ENCODE data around the gene SGMS1.
"Not testable (repeated sequence)": the region's sequence is repeated elsewhere in the genome, so short reads cannot be mapped to it uniquely, and the experiment has no call there.

SGMS1 gene

DNA sequence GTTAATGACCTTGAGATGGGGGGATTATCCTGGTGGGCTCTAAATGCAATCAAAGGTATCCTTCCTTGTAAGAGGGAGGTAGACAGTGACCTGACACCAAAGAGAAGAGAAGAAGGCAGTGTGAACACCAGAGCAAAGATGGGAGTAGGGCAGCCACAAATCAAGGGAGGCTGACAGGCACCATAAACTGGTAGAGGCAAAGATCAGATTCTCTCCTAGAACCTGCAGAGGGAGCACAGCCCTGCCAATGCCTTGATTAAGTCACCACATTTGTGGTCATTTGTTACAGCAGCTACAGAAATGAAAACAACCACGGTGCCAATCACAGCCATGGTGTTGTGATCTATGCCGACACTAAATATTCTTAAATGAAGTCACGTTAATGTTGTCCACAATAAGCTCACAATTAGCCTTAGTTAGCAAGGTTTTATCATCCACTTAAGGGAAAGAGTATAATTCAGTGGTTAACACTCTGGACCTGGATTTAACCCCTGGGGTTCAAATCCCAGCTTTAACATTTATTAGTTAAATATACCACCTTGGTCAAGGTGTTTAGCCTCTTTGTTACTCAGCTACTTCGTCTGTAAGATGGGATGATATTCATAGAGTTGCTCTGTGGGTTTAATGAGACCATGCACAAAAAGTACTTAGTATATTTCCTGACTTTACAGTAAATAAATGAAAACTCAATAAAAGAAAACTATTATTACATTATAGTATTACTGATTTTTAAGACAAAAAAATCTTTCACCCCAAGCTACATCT is 70.8 kb downstream of the SGMS1 start:
- DNase-seq: peak; percentile 35

DNA sequence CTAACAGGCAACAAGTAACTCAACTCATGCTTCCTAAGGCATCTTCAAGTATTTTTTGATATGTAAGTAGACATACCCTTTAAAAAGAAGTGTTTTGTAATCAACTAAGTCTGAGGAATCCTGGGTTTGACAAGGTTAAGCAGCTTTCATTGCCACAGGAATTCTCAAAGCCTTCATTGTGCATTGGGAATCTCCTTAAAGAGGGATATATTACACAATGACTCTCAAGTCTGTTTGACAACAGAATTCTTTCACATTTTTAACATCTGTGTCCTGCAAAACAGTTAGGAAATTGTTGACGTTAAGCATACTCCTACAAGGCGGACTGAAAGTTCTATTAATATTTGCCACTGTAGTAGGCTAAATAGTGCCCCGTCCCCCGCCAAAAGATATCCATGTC is 71.4 kb downstream of the SGMS1 start:
- DNase-seq: no peak

DNA sequence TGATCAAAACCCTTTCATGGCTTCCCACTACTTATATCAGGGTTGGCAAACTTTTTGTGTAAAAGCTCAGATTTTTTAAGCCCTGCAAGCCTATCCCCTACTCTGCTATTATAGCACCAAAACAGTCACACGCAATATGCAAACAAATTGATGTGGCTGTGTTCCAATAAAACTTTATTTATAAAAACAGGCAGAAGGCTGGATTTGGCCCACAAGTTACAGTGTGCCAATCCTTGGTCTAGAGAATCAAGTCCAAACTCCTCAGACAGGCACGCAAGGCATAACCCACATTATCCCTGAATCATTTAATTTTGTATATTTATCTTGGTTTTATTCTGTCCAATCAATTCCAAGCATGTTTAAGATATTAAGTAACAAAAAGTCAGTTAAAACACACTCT is 71.9 kb downstream of the SGMS1 start:
- no peak for DNase-seq

DNA sequence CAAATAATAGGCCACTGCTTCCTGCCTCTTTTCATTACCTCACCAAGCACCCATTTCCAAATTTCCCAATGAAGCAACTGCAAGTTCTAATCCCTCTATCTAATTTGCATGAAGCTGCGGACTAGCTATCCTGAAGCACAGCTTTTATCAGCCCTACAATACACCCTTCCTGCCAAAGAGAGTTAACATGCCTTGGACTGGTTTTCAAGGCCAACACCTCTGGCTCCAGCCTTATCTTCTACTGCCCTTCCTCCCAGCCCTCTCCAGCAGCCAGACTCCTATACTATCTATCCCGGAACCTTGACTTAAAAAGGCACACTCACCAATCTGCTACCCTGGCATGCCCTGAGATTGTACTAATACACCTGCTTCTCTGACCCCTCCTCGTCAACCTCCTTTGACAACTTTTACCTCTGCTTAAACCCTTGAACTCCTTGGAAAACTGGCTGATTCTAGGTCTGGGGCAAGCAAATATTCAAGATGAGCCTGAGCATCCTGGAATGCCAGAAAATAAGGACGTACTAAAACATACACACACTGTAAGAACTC is 73.4 kb downstream of the SGMS1 start:
- DNase-seq: no peak

DNA sequence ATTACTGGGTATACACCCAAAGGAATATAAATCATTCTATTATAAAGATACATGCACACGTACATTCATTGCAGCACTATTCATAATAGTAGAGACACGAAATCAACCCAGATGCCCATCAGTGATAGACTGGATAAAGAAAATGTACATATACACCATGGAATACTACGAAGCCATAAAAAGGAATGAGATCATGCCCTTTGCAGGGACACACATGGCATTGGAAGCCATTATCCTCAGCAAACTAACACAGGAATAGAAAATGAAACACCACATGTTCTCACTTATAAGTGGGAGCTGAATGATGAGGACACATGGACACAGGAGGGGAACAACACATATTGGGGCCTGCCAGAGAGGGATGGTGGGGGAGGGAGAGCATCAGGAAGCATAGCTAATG is 74.6 kb downstream of the SGMS1 start:
- DNase-seq: not testable (repeated sequence)

DNA sequence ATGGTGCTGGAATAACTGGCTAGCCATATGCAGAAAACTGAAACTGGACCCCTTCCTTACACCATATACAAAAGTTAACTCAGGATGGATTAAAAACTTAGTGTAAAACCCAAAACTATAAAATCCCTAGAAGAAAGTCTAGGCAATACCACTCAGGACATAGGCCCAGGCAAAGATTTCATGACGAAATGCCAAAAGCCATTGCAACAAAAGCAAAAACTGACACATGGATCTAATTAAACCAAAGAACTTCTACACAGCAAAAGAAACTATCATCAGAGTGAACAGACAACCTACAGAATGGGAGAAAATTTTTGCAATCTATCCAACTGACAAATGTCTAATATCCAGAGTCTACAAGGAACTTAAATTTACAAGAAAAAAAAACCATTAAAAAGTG is 75.3 kb downstream of the SGMS1 start:
- DNase-seq: not testable (repeated sequence)

DNA sequence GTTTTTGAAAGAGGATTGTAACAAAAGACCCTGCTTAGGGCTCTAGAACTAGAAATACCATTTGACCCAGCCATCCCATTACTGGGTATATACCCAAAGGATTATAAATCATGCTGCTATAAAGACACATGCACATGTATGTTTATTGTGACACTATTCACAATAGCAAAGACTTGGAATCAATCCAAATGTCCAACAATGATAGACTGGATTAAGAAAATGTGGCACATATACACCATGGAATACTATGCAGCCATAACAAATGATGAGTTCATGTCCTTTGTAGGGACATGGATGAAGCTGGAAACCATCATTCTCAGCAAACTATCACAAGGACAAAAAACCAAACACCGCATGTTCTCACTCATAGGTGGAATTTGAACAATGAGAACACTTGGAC is 77.5 kb downstream of the SGMS1 start:
- not testable (repeated sequence) for DNase-seq

DNA sequence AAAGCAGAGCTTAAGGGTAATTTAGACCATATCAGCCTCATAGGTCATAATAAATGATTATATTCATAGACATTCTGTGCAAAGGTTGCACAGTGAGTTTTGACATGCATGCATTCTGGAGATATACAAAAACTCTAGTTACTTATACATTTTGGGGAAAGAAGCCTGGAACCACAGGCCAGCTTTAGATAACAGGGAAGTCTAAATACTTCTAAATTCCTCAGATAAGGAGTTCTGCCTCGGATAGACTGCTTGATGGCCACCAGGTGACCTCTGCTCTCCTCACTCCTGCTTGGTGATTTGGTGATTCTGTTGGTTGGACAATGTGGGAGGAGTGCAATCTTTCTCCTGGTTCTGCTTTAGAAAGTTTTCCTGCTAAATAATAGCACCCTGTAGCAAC is 77.9 kb downstream of the SGMS1 start:
- DNase-seq: no peak

DNA sequence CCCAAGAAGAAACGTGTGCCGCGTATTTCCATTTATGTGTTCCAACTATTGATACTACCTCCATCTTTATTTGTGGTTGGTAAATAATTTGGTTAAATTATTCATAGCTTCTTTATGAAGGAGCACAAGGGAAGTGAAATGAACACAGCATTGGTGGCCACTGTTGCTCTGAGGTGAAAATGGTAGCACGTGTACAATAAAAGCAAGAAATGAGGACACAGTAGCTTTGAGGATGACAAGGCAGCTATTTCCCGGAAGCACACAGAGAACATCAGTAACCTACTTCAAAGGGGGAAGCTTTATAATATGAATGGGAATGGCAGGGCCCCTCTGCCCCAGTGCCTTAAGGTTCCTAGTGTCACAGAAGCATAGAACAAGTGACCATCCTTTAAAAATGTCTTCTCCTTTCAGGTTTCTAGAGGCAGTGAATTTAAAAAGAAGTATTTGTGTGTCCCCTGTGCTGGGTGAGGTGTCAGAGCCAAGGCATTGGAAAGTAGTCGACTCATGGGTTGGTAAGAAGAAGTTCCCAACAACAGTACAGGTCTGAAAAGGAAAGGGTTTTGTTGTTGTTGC is 78.8 kb downstream of the SGMS1 start:
- DNase-seq: no peak

DNA sequence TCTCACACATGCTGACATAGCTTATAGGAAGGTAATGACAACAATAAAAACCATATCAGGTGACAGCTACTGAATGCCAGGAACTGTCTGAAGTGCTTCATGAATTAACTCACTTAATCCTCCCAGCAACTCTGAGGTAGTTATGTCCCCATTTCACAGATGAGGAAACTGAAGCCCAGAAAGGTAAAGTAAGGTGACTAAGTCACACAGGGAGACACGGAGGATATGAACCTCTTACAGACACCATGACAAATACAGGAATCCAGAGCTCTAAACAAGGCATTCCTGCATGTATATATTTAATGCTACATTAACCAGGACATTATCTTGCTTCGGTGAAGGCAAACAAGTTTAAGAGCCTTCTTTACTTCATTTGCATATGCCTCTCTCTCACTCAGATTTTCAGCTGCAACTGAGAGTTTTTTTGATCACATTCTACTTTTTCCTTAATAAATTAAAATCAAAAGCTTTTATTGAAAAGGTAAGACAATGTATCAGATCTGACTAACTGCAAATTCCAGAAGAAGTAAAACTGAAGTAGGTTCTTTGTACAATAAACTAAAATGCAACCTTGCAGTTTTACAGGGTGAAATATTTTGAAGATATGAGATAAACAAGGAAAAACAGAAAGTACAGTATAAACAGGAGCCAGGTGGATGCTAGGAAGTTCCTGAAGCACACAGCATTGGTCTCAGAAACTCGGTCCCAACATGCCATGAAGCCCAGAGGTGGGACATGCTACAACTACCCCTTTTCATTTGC is 79.5 kb downstream of the SGMS1 start:
- no peak for DNase-seq

DNA sequence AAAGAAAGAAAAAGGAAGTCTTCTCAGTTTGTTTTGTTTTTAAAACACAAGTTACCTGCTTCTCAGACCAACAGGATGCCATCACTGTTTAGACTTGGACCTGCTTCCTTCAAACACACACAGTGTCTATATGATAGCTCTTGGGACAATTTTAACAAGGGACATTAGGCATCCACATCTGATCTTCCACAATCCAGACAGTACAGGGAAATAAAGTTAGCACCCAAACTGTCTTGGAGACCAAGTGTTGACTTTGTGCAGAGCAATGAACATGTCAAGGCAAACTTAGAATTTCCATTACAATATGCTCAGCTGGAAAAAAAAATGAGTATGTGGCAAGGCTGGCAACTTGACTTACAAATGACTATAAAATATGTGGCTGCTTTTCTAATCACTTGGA is 80.9 kb downstream of the SGMS1 start:
- DNase-seq: no peak

DNA sequence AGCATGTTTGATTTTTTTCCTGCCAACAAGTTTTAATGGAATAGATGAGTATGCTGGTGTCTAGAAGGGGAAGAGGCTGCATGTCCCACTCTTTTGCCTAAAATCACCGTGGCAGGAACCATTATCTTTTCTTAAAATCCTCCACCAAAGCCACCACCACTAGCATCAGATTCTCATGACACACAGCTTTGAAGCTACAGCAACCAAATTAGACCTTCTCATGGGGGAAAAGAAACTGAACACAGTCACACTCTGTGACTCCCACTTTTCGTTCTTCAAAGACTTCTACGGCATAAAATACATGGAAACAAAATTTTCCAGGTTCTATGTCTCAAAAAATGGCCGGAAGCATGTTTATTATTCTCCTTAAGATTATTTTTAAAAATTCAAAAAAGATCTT is 81.8 kb downstream of the SGMS1 start:
- no peak for DNase-seq

DNA sequence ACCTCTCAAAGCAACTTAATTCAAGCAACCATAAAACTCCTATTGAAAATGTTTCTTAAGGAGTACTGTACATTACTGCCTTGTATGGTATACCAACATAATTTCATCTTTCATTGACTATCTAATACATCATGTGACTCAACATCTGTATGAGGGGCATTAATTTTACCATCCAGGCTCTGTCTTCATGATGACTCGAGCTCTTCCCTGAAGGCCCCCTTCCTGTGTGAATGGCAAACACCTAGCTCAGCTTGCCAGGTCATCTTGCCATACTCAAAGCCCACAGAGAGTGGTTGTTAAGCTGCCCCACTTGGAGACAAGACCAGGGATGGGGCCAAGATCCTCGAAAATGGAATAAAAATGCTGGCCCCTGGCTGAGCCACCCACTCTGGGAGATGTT is 82.4 kb downstream of the SGMS1 start:
- no peak for DNase-seq

DNA sequence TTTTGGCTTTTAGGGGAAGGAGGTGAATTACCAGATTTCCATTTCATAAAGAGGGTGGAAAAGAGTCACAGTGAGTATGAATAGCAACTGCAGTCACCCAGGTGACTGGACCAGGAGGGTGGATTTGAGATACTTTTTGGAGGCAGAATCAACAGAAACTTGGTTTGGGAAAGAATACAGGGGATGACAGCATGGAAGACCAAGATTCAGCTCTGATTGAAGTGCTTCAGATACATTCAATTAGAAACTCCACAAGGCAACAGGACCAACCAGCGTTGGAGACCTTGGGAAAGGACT is 83.0 kb downstream of the SGMS1 start:
- DNase-seq: no peak

DNA sequence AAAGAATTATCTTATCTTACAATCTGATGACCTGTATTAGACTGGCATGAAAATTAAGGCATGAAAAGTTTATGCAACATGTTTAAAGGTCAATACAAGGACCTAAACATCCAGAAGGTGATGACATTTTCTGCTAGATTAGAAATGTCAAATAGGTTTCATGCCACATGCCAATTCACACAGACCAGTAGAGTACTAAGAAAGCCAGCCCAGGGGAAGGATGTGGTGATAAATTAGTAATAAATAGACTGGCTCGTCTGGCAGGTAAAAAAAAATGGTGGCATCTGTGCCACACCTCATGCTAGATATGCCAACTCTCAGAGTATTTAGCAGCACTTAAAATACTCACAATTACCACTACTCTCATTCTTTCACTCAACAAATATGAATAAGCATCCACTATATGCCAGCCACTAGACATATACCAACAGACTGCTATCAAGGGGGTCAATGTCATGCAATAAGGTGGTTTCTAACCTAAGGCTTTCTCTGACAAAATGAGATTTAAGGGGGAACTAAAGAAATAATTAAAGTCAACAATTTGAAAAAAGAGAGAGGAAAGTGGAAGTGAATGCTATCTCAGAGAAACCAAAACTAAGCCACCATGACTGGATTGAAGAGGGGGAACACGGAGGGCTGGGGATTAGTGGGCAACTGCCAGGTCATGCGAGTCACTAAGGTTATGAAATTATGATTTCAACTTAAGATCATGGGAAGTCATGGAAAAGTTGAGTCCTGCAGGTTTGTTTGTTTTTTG is 83.5 kb downstream of the SGMS1 start:
- peak; percentile 60 for DNase-seq

DNA sequence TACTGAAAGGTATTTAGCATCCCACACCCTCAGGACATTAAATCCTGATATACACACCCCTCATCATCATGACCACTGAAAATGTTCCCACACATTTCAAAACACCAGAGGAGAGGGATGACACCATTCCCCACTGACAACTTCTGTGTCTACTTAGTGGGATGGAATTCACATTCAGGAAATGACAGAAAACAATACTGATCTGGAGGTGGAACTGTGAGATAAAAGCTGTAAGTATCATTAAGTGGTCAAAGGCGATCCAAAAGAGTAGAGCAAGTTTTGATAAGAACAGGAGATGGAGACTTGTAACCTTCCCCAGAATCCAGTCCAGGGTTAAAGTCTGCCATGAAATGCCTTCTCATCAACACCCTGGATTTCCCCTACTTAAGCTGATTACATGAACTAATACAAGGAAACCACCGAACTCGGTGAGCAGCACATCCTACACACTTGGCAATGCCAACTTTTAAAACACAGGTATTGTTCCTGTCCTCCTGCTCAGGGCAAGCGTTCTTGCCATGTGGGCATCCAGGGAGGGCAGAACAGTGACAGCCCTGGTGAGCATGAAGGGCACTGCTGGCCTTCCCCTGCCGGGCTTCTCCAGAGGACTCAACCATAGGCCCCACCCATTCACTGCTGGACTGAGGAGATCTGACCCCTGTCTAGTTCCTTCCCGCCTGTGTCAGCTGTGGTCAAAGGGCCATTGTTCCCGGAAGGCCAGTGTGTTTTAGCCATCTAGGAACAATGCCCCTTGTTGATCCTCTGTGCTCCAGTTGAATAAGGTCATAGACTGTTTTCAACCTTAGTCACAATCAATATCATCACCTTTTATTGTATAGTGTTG is 85.0 kb downstream of the SGMS1 start:
- peak; percentile 26 for DNase-seq

DNA sequence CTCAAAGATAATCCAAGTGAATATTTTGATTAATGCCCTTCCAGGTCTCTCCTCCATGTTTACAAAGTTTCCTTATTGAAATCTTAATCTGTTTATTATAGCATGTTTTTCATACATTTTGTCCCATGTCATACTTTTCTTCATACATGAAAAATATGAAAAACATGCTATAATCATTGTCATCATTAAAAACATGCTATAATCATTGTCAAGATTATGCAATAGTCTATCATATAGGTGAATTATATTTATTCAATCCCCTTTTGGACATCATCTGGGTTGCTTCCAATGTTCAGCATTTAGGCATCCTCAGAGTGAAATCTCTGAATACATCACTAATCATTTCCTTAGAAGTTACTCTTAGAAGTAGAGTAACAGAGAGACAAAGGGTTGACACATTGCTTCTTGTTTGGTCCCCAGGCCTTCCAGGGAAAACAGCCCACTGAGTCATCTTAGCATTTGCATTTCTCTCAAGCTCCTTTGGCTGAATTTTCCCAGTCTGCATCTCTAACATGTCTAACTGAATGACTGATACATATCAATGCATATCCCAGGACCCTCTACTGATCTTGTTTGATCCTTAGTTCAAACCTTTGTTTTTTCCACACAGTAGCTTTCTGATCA is 87.0 kb downstream of the SGMS1 start:
- DNase-seq: no peak

DNA sequence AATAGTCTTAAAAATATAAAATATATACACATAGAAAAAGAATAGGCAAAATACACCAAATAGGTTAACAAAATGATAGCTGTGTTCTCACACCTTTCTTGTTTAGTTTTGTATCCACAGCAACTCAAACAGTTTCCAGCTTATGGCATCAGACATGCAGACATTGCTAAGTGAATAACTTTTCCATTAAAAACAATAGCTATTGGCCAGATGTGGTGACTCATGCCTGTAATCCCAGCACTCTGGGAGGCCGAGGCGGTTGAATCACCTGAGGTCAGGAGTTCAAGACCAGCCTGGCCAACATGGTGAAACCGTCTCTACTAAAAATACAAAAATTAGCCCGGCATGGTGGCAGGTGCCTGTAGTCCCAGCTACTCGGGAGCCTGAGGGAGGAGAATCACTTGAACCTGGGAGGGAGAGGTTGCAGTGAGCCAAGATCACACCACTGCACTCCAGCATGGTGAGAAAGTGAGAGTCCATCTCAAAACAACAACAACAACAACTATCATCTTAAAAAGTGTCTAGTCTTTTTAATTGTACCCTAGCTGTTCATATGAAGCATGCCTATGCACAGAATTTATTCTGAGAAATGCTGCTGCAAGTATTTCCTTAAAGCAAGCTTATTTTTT is 88.9 kb downstream of the SGMS1 start:
- not testable (repeated sequence) for DNase-seq

DNA sequence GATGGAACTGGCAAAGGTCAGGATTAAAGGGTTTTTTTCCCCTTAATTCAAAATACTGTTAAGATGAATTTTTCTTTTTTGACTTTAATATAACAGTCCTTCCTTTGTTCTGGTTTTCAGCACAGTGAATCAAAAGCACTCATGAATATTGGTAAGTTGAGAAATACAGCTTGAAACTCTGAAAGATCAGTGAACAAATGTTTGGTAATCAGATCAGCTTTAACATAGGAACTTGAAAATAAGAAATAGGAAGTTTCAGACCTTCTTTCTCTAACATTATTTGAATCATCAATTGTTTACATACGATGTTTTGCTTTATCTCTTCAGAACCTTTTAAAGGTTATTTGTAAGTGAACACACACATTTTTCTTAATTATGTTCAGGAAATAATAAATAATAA is 90.5 kb downstream of the SGMS1 start:
- DNase-seq: no peak

DNA sequence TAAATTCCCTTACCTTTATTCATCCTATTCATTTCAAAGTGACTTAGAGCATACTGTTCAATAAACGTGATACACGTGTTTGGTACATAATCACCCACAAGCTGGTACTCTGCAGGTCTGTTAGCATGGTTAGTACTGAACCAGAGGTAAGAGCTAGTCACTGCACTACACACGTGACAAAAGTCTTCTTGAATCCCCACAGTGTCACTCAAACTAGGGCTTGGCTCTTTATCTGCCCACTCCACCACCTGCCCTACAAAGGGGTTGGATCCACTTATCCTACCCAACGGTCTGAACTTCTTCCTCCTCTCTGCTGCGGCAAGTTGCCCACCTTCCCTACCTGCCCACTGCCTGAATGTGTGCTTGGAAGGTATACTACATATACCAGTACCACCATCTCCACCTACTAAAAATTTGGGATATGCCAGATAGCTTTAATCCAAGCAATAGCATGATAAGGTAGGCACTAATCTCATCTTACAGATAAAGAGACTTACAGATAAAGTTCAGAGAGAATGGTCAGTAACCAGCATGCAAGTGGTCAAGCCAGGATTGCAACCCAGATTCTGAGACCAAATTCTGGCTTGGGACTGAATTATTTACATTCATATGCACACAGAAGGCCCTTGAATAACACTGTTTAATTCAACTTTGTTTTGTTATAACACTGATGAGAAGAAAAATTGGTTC is 92.2 kb downstream of the SGMS1 start:
- no peak for DNase-seq

DNA sequence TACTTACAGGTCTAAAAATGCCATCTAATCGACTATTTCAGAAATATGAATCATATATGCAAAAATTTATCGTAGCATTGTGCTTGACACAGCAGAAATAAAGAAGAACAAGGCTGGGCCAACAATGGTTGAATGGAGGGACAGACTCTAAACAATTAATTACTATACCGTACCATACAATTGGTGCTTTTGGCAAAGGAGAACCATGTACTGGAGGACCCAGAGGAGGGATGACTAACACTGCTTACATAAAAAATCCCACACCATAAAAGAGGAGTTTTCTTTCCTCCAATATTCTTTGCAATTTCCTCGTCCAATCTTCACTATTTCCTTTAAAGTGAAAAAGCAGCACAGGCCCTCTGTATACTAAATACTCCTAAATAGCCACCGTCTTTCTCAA is 94.1 kb downstream of the SGMS1 start:
- no peak for DNase-seq

Measured in activated naive CD4-positive, alpha-beta T cell treated with Interleukin-2 at 50 U/mL for 16 hours (primary cell).